Activated CD4-positive, CD25-positive, alpha-beta regulatory T cell treated with anti-CD3 and anti-CD28 coated beads, Interleukin-2, amount 50 U/mL, for 16 hours (primary cell): ENCODE data around the gene NOTCH4.
"Not testable (repeated sequence)": the region's sequence is repeated elsewhere in the genome, so short reads cannot be mapped to it uniquely, and the experiment has no call there.

Source experiments
- DNase-seq: peaks from one replicate; pipeline ENCODE4 v3.0.0-alpha.2; 2020; ENCODE audit warnings: low read depth, low spot score

The NOTCH4 gene

GRCh38 chr6:32223258-32224235, at the start of gene NOTCH4:
Gene NOTCH4 (minus strand): TSS chr6:32224067. CDS start chr6:32223928, 139 bp downstream.
- no peak for DNase-seq

GRCh38 chr6:32271429-32271828, 47.6 kb upstream of the NOTCH4 start:
- no peak for DNase-seq

GRCh38 chr6:32268459-32268858, 44.6 kb upstream of the NOTCH4 start:
- DNase-seq = not testable (repeated sequence)

- no peak for DNase-seq
Observed at GRCh38 chr6:32267035-32267434, 43.2 kb upstream of the NOTCH4 start.

GRCh38 chr6:32257262-32257661, 33.4 kb upstream of the NOTCH4 start:
- not testable (repeated sequence) for DNase-seq

GRCh38 chr6:32255199-32256153, 31.6 kb upstream of the NOTCH4 start:
- DNase-seq = peak; percentile 15

GRCh38 chr6:32254761-32255198, 30.9 kb upstream of the NOTCH4 start:
- no peak for DNase-seq

GRCh38 chr6:32252331-32253009, 28.6 kb upstream of the NOTCH4 start:
- no peak for DNase-seq

- no peak for DNase-seq
Observed at GRCh38 chr6:32249262-32249661, 25.4 kb upstream of the NOTCH4 start.

GRCh38 chr6:32247401-32247800, 23.5 kb upstream of the NOTCH4 start:
- no peak for DNase-seq

GRCh38 chr6:32244946-32245398, 21.1 kb upstream of the NOTCH4 start:
- peak; percentile 36 for DNase-seq

GRCh38 chr6:32244270-32244669, 20.4 kb upstream of the NOTCH4 start:
- DNase-seq = no peak

- not testable (repeated sequence) for DNase-seq
Observed at GRCh38 chr6:32242318-32242813, 18.5 kb upstream of the NOTCH4 start.

- no peak for DNase-seq
Observed at GRCh38 chr6:32240686-32241085, 16.8 kb upstream of the NOTCH4 start.

- no peak for DNase-seq
Observed at GRCh38 chr6:32239462-32239861, 15.6 kb upstream of the NOTCH4 start.

GRCh38 chr6:32234934-32235333, 11.1 kb upstream of the NOTCH4 start:
- no peak for DNase-seq

GRCh38 chr6:32226434-32226833, 2.6 kb upstream of the NOTCH4 start:
- no peak for DNase-seq

GRCh38 chr6:32224696-32225095, 829 bp upstream of the NOTCH4 start:
- no peak for DNase-seq

- no peak for DNase-seq
Observed at GRCh38 chr6:32222333-32223230, 1.3 kb downstream of the NOTCH4 start.

- no peak for DNase-seq
Observed at GRCh38 chr6:32220021-32220420, 3.8 kb downstream of the NOTCH4 start.
